K562 (cell line): ENCODE measurements around the gene PSMA5. TPM values are rescaled to one million over a fixed set of nuclear protein-coding genes. Genes with fewer than 3 reads are reported as not detected.

Source experiments
- AFF4 ChIP-seq: sonication (generic); formaldehyde crosslinking; IDR thresholded peaks from 2 replicates; pipeline ENCODE4 v1.8.0; 2023; ENCODE audit warnings: mild to moderate bottlenecking, missing genetic modification reagents
- CBX2 ChIP-seq: fragments of 200-600 bp; sonication (generic); IDR thresholded peaks from one replicate; pipeline ENCODE4 v1.6.1; 2012; ENCODE audit warnings: mild to moderate bottlenecking, low read length, inconsistent platforms; ENCODE audit not compliant: insufficient read depth, poor library complexity, severe bottlenecking
- CBX8 ChIP-seq: fragments of 200-600 bp; sonication (generic); IDR thresholded peaks from 2 replicates; pipeline ENCODE4 v1.6.1; 2012; ENCODE audit warnings: borderline replicate concordance, mixed run types, low read depth, mild to moderate bottlenecking, moderate library complexity, mixed read lengths, low read length, control low read depth, inconsistent platforms; ENCODE audit not compliant: poor library complexity, severe bottlenecking; ENCODE audit errors: extremely low read depth
- CHCHD3 ChIP-seq: fragments of 250-450 bp; sonication (Bioruptor Pico); IDR thresholded peaks from 2 replicates; pipeline ENCODE4 v2.1.2; 2022; ENCODE audit warnings: mild to moderate bottlenecking
- KLF1 ChIP-seq: fragments of 450-650 bp; IDR thresholded peaks from 2 replicates; pipeline ENCODE4 v1.6.1; 2016; ENCODE audit warnings: missing genetic modification characterization, missing compliant biosample characterization
- NBN ChIP-seq: fragments of 450-650 bp; IDR thresholded peaks from 2 replicates; pipeline ENCODE4 v1.6.1; 2016; ENCODE audit warnings: low read depth, mild to moderate bottlenecking
- NCOR1 ChIP-seq: fragments of 450-650 bp; IDR thresholded peaks from 2 replicates; pipeline ENCODE4 v1.6.1; 2016; ENCODE audit warnings: mild to moderate bottlenecking, moderate library complexity
- NFXL1 ChIP-seq: fragments of 450-650 bp; formaldehyde crosslinking; IDR thresholded peaks from 2 replicates; pipeline ENCODE4 v1.4.0; 2021; ENCODE audit warnings: mild to moderate bottlenecking
- PHTF2 ChIP-seq: fragments of 250-450 bp; sonication (Bioruptor Pico); IDR thresholded peaks from 2 replicates; pipeline ENCODE4 v1.5.0; 2021; ENCODE audit warnings: mild to moderate bottlenecking
- PML ChIP-seq: IDR thresholded peaks from 2 replicates; pipeline ENCODE4 v1.6.1; 2012; ENCODE audit warnings: low read length, inconsistent platforms
- POU5F1 ChIP-seq: fragments of 150-350 bp; IDR thresholded peaks from 2 replicates; pipeline ENCODE4 v1.6.1; 2014; ENCODE audit warnings: borderline replicate concordance, low read length, low read depth, mild to moderate bottlenecking; ENCODE audit not compliant: partially characterized antibody
- RB1 ChIP-seq: fragments of 450-650 bp; IDR thresholded peaks from 2 replicates; pipeline ENCODE4 v1.6.1; 2017; ENCODE audit warnings: low read depth, mild to moderate bottlenecking
- SIRT6 ChIP-seq: IDR thresholded peaks from one replicate; pipeline ENCODE4 v1.6.1; 2012; ENCODE audit warnings: low read depth, mild to moderate bottlenecking, control low read depth, inconsistent platforms, low read length, moderate library complexity
- SLC30A9 ChIP-seq: fragments of 250-450 bp; sonication (Bioruptor Pico); IDR thresholded peaks from 2 replicates; pipeline ENCODE4 v1.8.0; 2022; ENCODE audit warnings: mild to moderate bottlenecking, moderate library complexity
- ZFPM2 ChIP-seq: fragments of 250-450 bp; sonication (Bioruptor Pico); IDR thresholded peaks from 2 replicates; pipeline ENCODE4 v1.5.1; 2022; ENCODE audit warnings: mild to moderate bottlenecking
- ZNF239 ChIP-seq: fragments of 250-450 bp; sonication (Bioruptor Pico); IDR thresholded peaks from 2 replicates; pipeline ENCODE4 v1.4.0; 2020; ENCODE audit warnings: mild to moderate bottlenecking
- ZNF324 ChIP-seq: fragments of 250-450 bp; sonication (Bioruptor Pico); IDR thresholded peaks from 2 replicates; pipeline ENCODE4 v1.4.0; 2020; ENCODE audit warnings: mild to moderate bottlenecking
- polyA plus RNA-seq, 8 experiments: library from polyadenylated mRNA; depleted of rRNA in 4 of 8; stranded (reverse) in 5 of 8; unstranded in 3 of 8; fragments of >200 nt; fragmentation: Nextera tagmentation in 2 of 8; fragmentation: Illumina TruSeq in 1 of 8; extraction: Ambion mirVana in 2 of 8; extraction: Trizol in 1 of 8; gene quantifications; 2 replicates each; pipeline versions ENCODE4 v1.2.1 to v1.2.3, GENCODE V29; 2011 to 2014; ENCODE audit warnings: inconsistent platforms in 1 of 8, missing spikeins in 1 of 8
- total RNA-seq, 7 experiments: library from RNA; depleted of rRNA in 6 of 7; stranded (reverse); fragments of >200 nt in 6 of 7; fragmentation: Illumina TruSeq in 2 of 7; extraction: Trizol in 2 of 7; gene quantifications; 2 replicates each; pipeline versions ENCODE4 v1.2.1 to v1.2.3, GENCODE V29; 2011 to 2021; ENCODE audit warnings: low replicate concordance in 1 of 7
- TF ChIP-seq, protein P1 (sequence below): fragments of 450-650 bp; formaldehyde crosslinking; IDR thresholded peaks from 2 replicates; pipeline ENCODE4 v1.4.0; 2020; ENCODE audit warnings: mild to moderate bottlenecking, mixed read lengths
- TF ChIP-seq, protein P2 (sequence below): fragments of 250-450 bp; sonication (Bioruptor Pico); IDR thresholded peaks from 2 replicates; pipeline ENCODE4 v1.8.0; 2021; ENCODE audit warnings: mild to moderate bottlenecking, moderate library complexity
- TF ChIP-seq, protein P3 (sequence below): fragments of 250-450 bp; sonication (Bioruptor Pico); IDR thresholded peaks from 2 replicates; pipeline ENCODE4 v1.5.0; 2022; ENCODE audit warnings: mild to moderate bottlenecking

Gene PSMA5
- total and polyA plus RNA-seq, 9 of the 15 experiments (the other 6 are each of a cell fraction or from before 2014, with no cell fraction given), result 82.6 to 542 (median 287) TPM

DNA sequence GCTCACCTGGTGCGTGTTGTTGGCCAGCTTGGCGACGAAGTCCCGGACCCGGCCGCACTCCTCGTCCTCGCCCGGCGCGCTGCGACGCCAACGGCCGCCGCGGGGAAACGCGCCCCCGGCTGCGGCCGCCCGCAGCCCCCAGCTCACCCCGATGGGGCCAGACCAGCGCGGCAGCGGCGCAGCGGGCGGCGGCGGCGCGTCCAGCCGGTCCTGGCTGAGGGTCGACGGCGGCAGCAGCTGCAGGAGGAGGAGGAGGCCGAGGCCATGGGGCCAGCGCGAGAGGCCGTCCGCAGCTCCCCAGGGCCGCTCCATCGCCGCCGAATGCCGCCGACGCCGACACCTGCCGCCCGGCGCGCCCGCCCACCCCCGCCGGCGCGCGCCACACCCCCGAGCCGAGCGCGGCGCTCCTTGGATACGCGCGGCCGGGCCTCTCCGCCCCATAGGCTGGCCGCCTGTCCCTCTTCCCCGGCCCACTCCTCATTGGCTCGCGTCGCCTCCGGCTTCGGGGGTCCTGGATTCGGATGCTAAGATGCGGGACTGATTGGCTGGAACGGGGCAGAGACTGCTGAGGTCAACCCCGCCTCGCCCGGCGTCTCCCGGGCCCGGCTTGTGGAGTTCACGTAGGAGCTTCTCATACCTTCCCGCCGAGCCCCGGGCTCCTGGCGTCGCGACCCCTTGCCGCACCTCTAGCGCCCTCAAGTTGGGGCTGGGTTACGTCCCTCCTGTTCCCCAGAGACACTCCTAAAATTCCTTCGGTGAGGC, 28.5 kb downstream of the PSMA5 start, which contains the start of gene SORT1 (continued):
- TF ChIP-seq, protein P1, sequence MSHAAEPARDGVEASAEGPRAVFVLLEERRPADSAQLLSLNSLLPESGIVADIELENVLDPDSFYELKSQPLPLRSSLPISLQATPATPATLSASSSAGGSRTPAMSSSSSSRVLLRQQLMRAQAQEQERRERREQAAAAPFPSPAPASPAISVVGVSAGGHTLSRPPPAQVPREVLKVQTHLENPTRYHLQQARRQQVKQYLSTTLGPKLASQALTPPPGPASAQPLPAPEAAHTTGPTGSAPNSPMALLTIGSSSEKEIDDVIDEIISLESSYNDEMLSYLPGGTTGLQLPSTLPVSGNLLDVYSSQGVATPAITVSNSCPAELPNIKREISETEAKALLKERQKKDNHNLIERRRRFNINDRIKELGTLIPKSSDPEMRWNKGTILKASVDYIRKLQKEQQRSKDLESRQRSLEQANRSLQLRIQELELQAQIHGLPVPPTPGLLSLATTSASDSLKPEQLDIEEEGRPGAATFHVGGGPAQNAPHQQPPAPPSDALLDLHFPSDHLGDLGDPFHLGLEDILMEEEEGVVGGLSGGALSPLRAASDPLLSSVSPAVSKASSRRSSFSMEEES (CRISPR knock-in tag), result no peak
- TF ChIP-seq NFXL1 (CRISPR knock-in tag), result no peak
- TF ChIP-seq PHTF2 (CRISPR knock-in tag), result no peak
- no peak for TF ChIP-seq CHCHD3 (CRISPR knock-in tag)
- no peak for TF ChIP-seq ZFPM2 (CRISPR knock-in tag)
- no peak for TF ChIP-seq CBX8
- TF ChIP-seq, protein P2, sequence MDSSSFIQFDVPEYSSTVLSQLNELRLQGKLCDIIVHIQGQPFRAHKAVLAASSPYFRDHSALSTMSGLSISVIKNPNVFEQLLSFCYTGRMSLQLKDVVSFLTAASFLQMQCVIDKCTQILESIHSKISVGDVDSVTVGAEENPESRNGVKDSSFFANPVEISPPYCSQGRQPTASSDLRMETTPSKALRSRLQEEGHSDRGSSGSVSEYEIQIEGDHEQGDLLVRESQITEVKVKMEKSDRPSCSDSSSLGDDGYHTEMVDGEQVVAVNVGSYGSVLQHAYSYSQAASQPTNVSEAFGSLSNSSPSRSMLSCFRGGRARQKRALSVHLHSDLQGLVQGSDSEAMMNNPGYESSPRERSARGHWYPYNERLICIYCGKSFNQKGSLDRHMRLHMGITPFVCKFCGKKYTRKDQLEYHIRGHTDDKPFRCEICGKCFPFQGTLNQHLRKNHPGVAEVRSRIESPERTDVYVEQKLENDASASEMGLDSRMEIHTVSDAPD (CRISPR knock-in tag), result no peak
- no peak for TF ChIP-seq NBN
- TF ChIP-seq KLF1 (tag), result no peak
- TF ChIP-seq CBX2, result no peak
- TF ChIP-seq, protein P3, sequence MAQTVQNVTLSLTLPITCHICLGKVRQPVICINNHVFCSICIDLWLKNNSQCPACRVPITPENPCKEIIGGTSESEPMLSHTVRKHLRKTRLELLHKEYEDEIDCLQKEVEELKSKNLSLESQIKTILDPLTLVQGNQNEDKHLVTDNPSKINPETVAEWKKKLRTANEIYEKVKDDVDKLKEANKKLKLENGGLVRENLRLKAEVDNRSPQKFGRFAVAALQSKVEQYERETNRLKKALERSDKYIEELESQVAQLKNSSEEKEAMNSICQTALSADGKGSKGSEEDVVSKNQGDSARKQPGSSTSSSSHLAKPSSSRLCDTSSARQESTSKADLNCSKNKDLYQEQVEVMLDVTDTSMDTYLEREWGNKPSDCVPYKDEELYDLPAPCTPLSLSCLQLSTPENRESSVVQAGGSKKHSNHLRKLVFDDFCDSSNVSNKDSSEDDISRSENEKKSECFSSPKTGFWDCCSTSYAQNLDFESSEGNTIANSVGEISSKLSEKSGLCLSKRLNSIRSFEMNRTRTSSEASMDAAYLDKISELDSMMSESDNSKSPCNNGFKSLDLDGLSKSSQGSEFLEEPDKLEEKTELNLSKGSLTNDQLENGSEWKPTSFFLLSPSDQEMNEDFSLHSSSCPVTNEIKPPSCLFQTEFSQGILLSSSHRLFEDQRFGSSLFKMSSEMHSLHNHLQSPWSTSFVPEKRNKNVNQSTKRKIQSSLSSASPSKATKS (CRISPR knock-in tag), result no peak
- TF ChIP-seq RB1, result peak; percentile 66; the same call in 1 of the 2 replicates
- no peak for TF ChIP-seq ZNF239 (CRISPR knock-in tag)
- TF ChIP-seq PML, result no peak; the same call in 1 of the 2 replicates
- TF ChIP-seq SIRT6, result no peak
- TF ChIP-seq NCOR1, result no peak
- no peak for TF ChIP-seq ZNF324 (CRISPR knock-in tag)
- no peak for TF ChIP-seq SLC30A9 (CRISPR knock-in tag)
- TF ChIP-seq AFF4 (CRISPR knock-in tag), result no peak
- no peak for TF ChIP-seq POU5F1
